Upper lobe of left lung (tissue), 6 donors: Measurements from ENCODE around the gene TCF25. TPM values are rescaled to one million over a fixed set of nuclear protein-coding genes. Genes with fewer than 3 reads are reported as not detected.
A peak's percentile ranks its signal among the peaks of the same experiment; 100 is the strongest.

ENCODE experiments used
- ATAC-seq, 2 donors: fragments of 200-7000 bp; cut with Tn5 transposase; one replicate each; pipeline ENCODE4 v1.9.1; 2022; ENCODE audit warnings: mild to moderate bottlenecking in 2 of 2, moderate library complexity in 2 of 2; ENCODE audit not compliant: low FRiP score in 2 of 2
- DNase-seq, 2 donors: peaks; one replicate each; pipeline ENCODE4 v3.0.0-alpha.2; 2019 to 2020
- H3K27ac ChIP-seq, 4 donors: fragments of 200-600 bp; sonication (generic); one replicate each; pipeline ENCODE4 v1.5.1; 2016 to 2019
- H3K27me3 ChIP-seq, 4 donors: fragments of 200-600 bp; sonication (generic); one replicate each; pipeline ENCODE4 v1.5.1; 2017 to 2019
- H3K36me3 ChIP-seq, 4 donors: fragments of 200-600 bp; sonication (generic); one replicate each; pipeline ENCODE4 v1.5.1; 2016 to 2019
- H3K4me1 ChIP-seq, 4 donors: fragments of 200-600 bp; sonication (generic); one replicate each; pipeline ENCODE4 v1.5.1; 2018 to 2019
- H3K4me3 ChIP-seq, 4 donors: fragments of 200-600 bp; sonication (generic); one replicate each; pipeline ENCODE4 v1.5.1; 2017 to 2019; ENCODE audit warnings: mild to moderate bottlenecking in 2 of 4, moderate library complexity in 1 of 4
- H3K9me3 ChIP-seq, 4 donors: fragments of 200-600 bp; sonication (generic); one replicate each; pipeline ENCODE4 v1.5.1; 2018 to 2019
- CTCF ChIP-seq, 6 experiments: fragments of 450-650 bp in 4 of 6; fragments of 200-600 bp in 2 of 6; sonication (generic) in 2 of 6; IDR thresholded peaks; one replicate each; pipeline ENCODE4 v1.5.1; 2016 to 2019; ENCODE audit warnings: antibody characterized with exemption in 6 of 6
- EP300 ChIP-seq, 4 donors: sonication (generic); formaldehyde crosslinking; IDR thresholded peaks; one replicate each; pipeline ENCODE4 v1.5.1; 2017; ENCODE audit warnings: antibody characterized with exemption in 4 of 4, control low read depth in 2 of 4
- POLR2A ChIP-seq, 4 donors: fragments of 450-650 bp; IDR thresholded peaks; one replicate each; pipeline ENCODE4 v1.5.1; 2016 to 2017; ENCODE audit warnings: antibody characterized with exemption in 4 of 4, mild to moderate bottlenecking in 2 of 4
- POLR2AphosphoS5 ChIP-seq, 2 donors: sonication (generic); formaldehyde crosslinking; IDR thresholded peaks; one replicate each; pipeline ENCODE4 v1.5.1; 2017; ENCODE audit warnings: antibody characterized with exemption in 2 of 2
- WGBS, 2 donors: methylation state at CpG; one replicate each; pipeline ENCODE4 v1.1.5; 2017 to 2018; 5-methylcytosine and 5-hydroxymethylcytosine counted together
- total RNA-seq, 6 donors: library from RNA; depleted of rRNA in 4 of 6; stranded (reverse); fragments of >200 nt in 4 of 6; gene quantifications; one replicate each; pipeline versions ENCODE4 v1.1.0 to v1.2.1, GENCODE V29; 2016 to 2021
- donor health status: DM: no; HTN: no; CAD: no; lungs with moderate emphysema.
- donor health status: DM: no; HTN: yes; CAD: no; lungs with severe emphysema.

The TCF25 gene
- total RNA-seq, 6 donors from 2014 or later = 132 to 1,060 (median 211) TPM

- 89 to 95% methylated on average over 8 to 12 of the region's 12 CpGs for WGBS, 2 donors
Measured at GRCh38 chr16:89861648-89862047, 11.7 kb upstream of the TCF25 start.

GRCh38 chr16:89862732-89863131 is 10.7 kb upstream of the TCF25 start:
- H3K4me1 ChIP-seq = peaks cover 16 to 26% (median 21%) of the 10 kb centered on the region in 4 donors
- ATAC-seq = no peak
- 93% methylated on average over 6 of the region's 6 CpGs for whole genome bisulfite sequencing, 2 donors
- no peak overlapping the region for H3K4me3 ChIP-seq
- TF ChIP-seq POLR2A (IDR thresholded peaks at IDR 0.05) (no peak), POLR2AphosphoS5 (IDR thresholded peaks at IDR 0.05) (no peak), EP300 (IDR thresholded peaks at IDR 0.05) (no peak), CTCF (IDR thresholded peaks at IDR 0.05) (no peak)
- peak overlapping the region; percentile 74 to 85 (median 78) for H3K27ac ChIP-seq
- no peaks in the 10 kb centered on the region for H3K36me3 ChIP-seq
- no peaks in the 10 kb centered on the region for H3K27me3 ChIP-seq
- H3K9me3 ChIP-seq = peaks cover 0 to 3% (median 1%) of the 10 kb centered on the region in 4 donors
- no peak for DNase-seq

More at GRCh38 chr16:89861648-89862047, 11.7 kb upstream of the TCF25 start:
- TF ChIP-seq CTCF (IDR thresholded peaks at IDR 0.05) = no peak
- TF ChIP-seq POLR2A (IDR thresholded peaks at IDR 0.05) = no peak
- TF ChIP-seq POLR2AphosphoS5 (IDR thresholded peaks at IDR 0.05) = no peak
- no peak for TF ChIP-seq EP300 (IDR thresholded peaks at IDR 0.05)
- Histone ChIP-seq H3K4me1 (peaks cover 16 to 26% (median 21%) of the 10 kb centered on the region in 4 donors), H3K27ac (no peak overlapping the region), H3K27me3 (no peaks in the 10 kb centered on the region), H3K36me3 (no peaks in the 10 kb centered on the region), H3K9me3 (no peaks in the 10 kb centered on the region), H3K4me3 (no peak overlapping the region)
- DNase-seq (no peak), ATAC-seq (no peak)

- WGBS, 2 donors = 36 to 41% methylated on average over 11 to 21 of the region's 21 CpGs
- peak overlapping the region; percentile 74 to 85 (median 78) for H3K27ac ChIP-seq
- TF ChIP-seq POLR2AphosphoS5 (IDR thresholded peaks at IDR 0.05) (peak in 1 of 2 donors; percentile 53), CTCF (IDR thresholded peaks at IDR 0.05) (no peak), POLR2A (IDR thresholded peaks at IDR 0.05) (peak in 2 of 4 donors; percentile 13 to 43), EP300 (IDR thresholded peaks at IDR 0.05) (peak in 1 of 4 donors; percentile 45)
- H3K36me3 ChIP-seq = no peaks in the 10 kb centered on the region
- peaks cover 16 to 26% (median 21%) of the 10 kb centered on the region in 4 donors for H3K4me1 ChIP-seq
- peak in 1 of 2 donors; percentile 60 for ATAC-seq
- H3K9me3 ChIP-seq = peaks cover 0 to 8% (median 6%) of the 10 kb centered on the region in 4 donors
- peak overlapping the region in 2 of 4 donors; percentile 16 to 21 for H3K4me3 ChIP-seq
- H3K27me3 ChIP-seq = no peaks in the 10 kb centered on the region
- peak in 1 of 2 donors; percentile 64 for DNase-seq
Measured at GRCh38 chr16:89863741-89864526, 9.5 kb upstream of the TCF25 start.

GRCh38 chr16:89864527-89864820 is 8.9 kb upstream of the TCF25 start:
- WGBS, 2 donors = 69 to 74% methylated on average over 5 of the region's 5 CpGs
- no peak for TF ChIP-seq EP300 (IDR thresholded peaks at IDR 0.05)
- TF ChIP-seq CTCF (IDR thresholded peaks at IDR 0.05) = no peak
- TF ChIP-seq POLR2A (IDR thresholded peaks at IDR 0.05) = no peak
- no peak for TF ChIP-seq POLR2AphosphoS5 (IDR thresholded peaks at IDR 0.05)
- H3K4me3 ChIP-seq = peak overlapping the region in 1 of 4 donors; percentile 8
- H3K4me1 ChIP-seq = peaks cover 16 to 26% (median 21%) of the 10 kb centered on the region in 4 donors
- peak overlapping the region; percentile 74 to 85 (median 78) for H3K27ac ChIP-seq
- no peaks in the 10 kb centered on the region for H3K36me3 ChIP-seq
- DNase-seq (no peak), ATAC-seq (no peak)
- no peaks in the 10 kb centered on the region for H3K27me3 ChIP-seq
- peaks cover 0 to 8% (median 6%) of the 10 kb centered on the region in 4 donors for H3K9me3 ChIP-seq
